HepG2 (cell line): Measurements from ENCODE around the gene C14orf93. TPM values are rescaled to one million over a fixed set of nuclear protein-coding genes. Genes with fewer than 3 reads are reported as not detected.
A peak's percentile ranks its signal among the peaks of the same experiment; 100 is the strongest.

Experiments used
- DBP ChIP-seq: sonication (generic); formaldehyde crosslinking; IDR thresholded peaks from 2 replicates; pipeline ENCODE4 v1.4.0; 2020; ENCODE audit warnings: missing genetic modification reagents; ENCODE audit errors: not compliant biosample characterization
- DNMT1 ChIP-seq: sonication (generic); formaldehyde crosslinking; IDR thresholded peaks from 2 replicates; pipeline ENCODE4 v1.5.1; 2020; ENCODE audit warnings: mild to moderate bottlenecking, missing genetic modification reagents
- KIAA2018 ChIP-seq: sonication (generic); formaldehyde crosslinking; IDR thresholded peaks from 2 replicates; pipeline ENCODE4 v1.5.0; 2020; ENCODE audit warnings: mild to moderate bottlenecking, missing genetic modification reagents, borderline replicate concordance
- PAWR ChIP-seq: sonication (generic); formaldehyde crosslinking; IDR thresholded peaks from 2 replicates; pipeline ENCODE4 v1.4.0; 2020; ENCODE audit warnings: missing genetic modification reagents, mild to moderate bottlenecking, borderline replicate concordance
- PHF20 ChIP-seq: sonication (generic); formaldehyde crosslinking; IDR thresholded peaks from 2 replicates; pipeline ENCODE4 v1.5.0; 2020; ENCODE audit warnings: mild to moderate bottlenecking, missing genetic modification reagents
- RELA ChIP-seq: sonication (generic); formaldehyde crosslinking; IDR thresholded peaks from 2 replicates; pipeline ENCODE4 v1.4.0; 2020; ENCODE audit warnings: missing genetic modification reagents
- ZNF274 ChIP-seq: sonication (generic); formaldehyde crosslinking; IDR thresholded peaks from 2 replicates; pipeline ENCODE4 v1.5.1; 2020; ENCODE audit warnings: mild to moderate bottlenecking, missing genetic modification reagents
- ZNF329 ChIP-seq: sonication (generic); formaldehyde crosslinking; IDR thresholded peaks from 2 replicates; pipeline ENCODE4 v1.9.0; 2021; ENCODE audit warnings: low read depth, mild to moderate bottlenecking, missing genetic modification reagents
- ZNF503 ChIP-seq: sonication (generic); formaldehyde crosslinking; IDR thresholded peaks from 2 replicates; pipeline ENCODE4 v1.4.0; 2020; ENCODE audit warnings: missing genetic modification reagents
- ZNF543 ChIP-seq: sonication (generic); formaldehyde crosslinking; IDR thresholded peaks from 2 replicates; pipeline ENCODE4 v1.4.0; 2020; ENCODE audit warnings: mild to moderate bottlenecking, missing genetic modification reagents
- ZXDC ChIP-seq: sonication (generic); formaldehyde crosslinking; IDR thresholded peaks from 2 replicates; pipeline ENCODE4 v1.5.0; 2020; ENCODE audit warnings: mild to moderate bottlenecking, missing genetic modification reagents
- polyA plus RNA-seq, 8 experiments: library from polyadenylated mRNA; depleted of rRNA in 3 of 8; stranded (reverse) in 7 of 8; unstranded in 1 of 8; fragments of >200 nt; fragmentation: Illumina TruSeq in 4 of 8; extraction: Trizol in 4 of 8; gene quantifications; 2 replicates each; pipeline versions ENCODE4 v1.2.1 to v1.2.3, GENCODE V29; 2011 to 2016; ENCODE audit warnings: low read depth in 4 of 8, missing spikeins in 1 of 8, mixed read lengths in 1 of 8; ENCODE audit not compliant: insufficient read depth in 1 of 8
- total RNA-seq, 5 experiments: library from RNA; depleted of rRNA; stranded (reverse); fragments of >200 nt; fragmentation: Illumina TruSeq; extraction: Trizol; gene quantifications; 2 replicates each; pipeline ENCODE4 v1.2.3, GENCODE V29; 2016; ENCODE audit warnings: low read depth in 1 of 5

The C14orf93 gene
- total and polyA plus RNA-seq, 2 of the 13 experiments (the other 11 are each of a cell fraction or from before 2014, with no cell fraction given) = 11.4 to 22.5 TPM

- TF ChIP-seq KIAA2018 (CRISPR knock-in tag) (0 out of 2 replicates have a peak, but pooled peaks have one; percentile 75), RELA (CRISPR knock-in tag) (peak; percentile 73), ZXDC (CRISPR knock-in tag) (no peak; the same call in 1 of the 2 replicates), ZNF329 (CRISPR knock-in tag) (no peak), PHF20 (no peak), DNMT1 (CRISPR knock-in tag) (peak; percentile 92), ZNF274 (CRISPR knock-in tag) (peak; percentile 84; the same call in 1 of the 2 replicates), ZNF503 (no peak; the same call in 1 of the 2 replicates), PAWR (CRISPR knock-in tag) (peak; percentile 94; the same call in 1 of the 2 replicates), DBP (CRISPR knock-in tag) (no peak), ZNF543 (peak; percentile 94)
Observed at GRCh38 chr14:23057757-23058653, 48.1 kb upstream of the C14orf93 start (continued).
